IgD-negative memory B cell (primary cell): ENCODE results near the gene IFITM10. TPM values are rescaled to one million over a fixed set of nuclear protein-coding genes. Genes with fewer than 3 reads are reported as not detected.
"Not testable (repeated sequence)": the region's sequence is repeated elsewhere in the genome, so short reads cannot be mapped to it uniquely, and the experiment has no call there.

Experiments
- H3K27ac Mint-ChIP-seq, 3 donors: one replicate each; pipeline ENCODE4 v1.8.0; 2020 to 2022; ENCODE audit warnings: mild to moderate bottlenecking in 3 of 3, mixed read lengths in 3 of 3, moderate library complexity in 1 of 3
- H3K27me3 Mint-ChIP-seq: one replicate; pipeline ENCODE4 v1.8.0; 2021; ENCODE audit warnings: mixed read lengths
- H3K36me3 Mint-ChIP-seq: one replicate; pipeline ENCODE4 v1.8.0; 2020; ENCODE audit warnings: mild to moderate bottlenecking, mixed read lengths
- H3K4me1 Mint-ChIP-seq, 3 donors: one replicate each; pipeline ENCODE4 v1.8.0; 2020 to 2022; ENCODE audit warnings: mixed read lengths in 3 of 3, mild to moderate bottlenecking in 1 of 3
- H3K4me3 Mint-ChIP-seq, 4 donors: one replicate each; pipeline ENCODE4 v1.8.0; 2020 to 2022; ENCODE audit warnings: mild to moderate bottlenecking in 4 of 4, mixed read lengths in 4 of 4, moderate library complexity in 3 of 4
- H3K9me3 Mint-ChIP-seq, 3 donors: one replicate each; pipeline ENCODE4 v1.8.0; 2020 to 2021; ENCODE audit warnings: mixed read lengths in 3 of 3, mild to moderate bottlenecking in 1 of 3
- polyA plus RNA-seq: library from polyadenylated mRNA; unstranded; fragments of 300-500 nt; fragmentation: Illumina TruSeq; gene quantifications from one replicate; pipeline ENCODE4 v1.2.3, GENCODE V29; 2021

Gene IFITM10
- polyA plus RNA-seq, 1 donor from 2014 or later: 0.06 TPM

- H3K9me3 Mint-ChIP-seq: no peaks in the 10 kb centered on the region
- no peaks in the 10 kb centered on the region for H3K36me3 Mint-ChIP-seq
- H3K27me3 Mint-ChIP-seq: peaks cover 16% of the 10 kb centered on the region
- H3K4me3 Mint-ChIP-seq: peak overlapping the region in 1 of 4 donors; percentile 74
- H3K27ac Mint-ChIP-seq: no peak overlapping the region
- peaks cover 0 to 5% (median 4%) of the 10 kb centered on the region in 3 donors for H3K4me1 Mint-ChIP-seq
These were observed 21.3 kb upstream of the IFITM10 start for GRCh38 chr11:1771700-1772099.

GRCh38 chr11:1771273-1771672 lies 20.9 kb upstream of the IFITM10 start:
- Mint-ChIP-seq H3K4me3 (no peak overlapping the region), H3K27me3 (peaks cover 16% of the 10 kb centered on the region), H3K9me3 (no peaks in the 10 kb centered on the region), H3K36me3 (no peaks in the 10 kb centered on the region), H3K27ac (peak overlapping the region in 1 of 3 donors; percentile 55), H3K4me1 (peaks cover 0 to 5% (median 4%) of the 10 kb centered on the region in 3 donors)

DNA sequence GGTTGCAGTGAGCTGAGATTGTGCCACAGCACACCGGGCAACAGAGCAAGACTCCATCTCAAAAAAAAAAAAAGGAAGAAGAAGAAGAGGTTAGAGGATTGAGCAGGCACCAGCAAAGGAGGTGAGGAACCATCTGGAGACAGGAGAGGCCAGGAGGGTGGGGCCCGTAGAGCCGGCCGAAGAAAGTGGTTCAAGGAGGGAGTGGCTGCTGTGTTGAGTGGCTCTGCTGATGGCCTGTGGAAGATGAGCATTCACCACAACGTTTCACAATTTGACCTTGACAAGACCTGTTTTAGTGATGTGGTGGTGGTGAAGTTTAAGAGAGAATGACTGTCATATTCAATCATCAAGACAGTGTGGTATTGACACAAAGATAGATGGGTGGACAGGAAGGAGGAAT lies 20.1 kb upstream of the IFITM10 start:
- peaks cover 0 to 5% (median 4%) of the 10 kb centered on the region in 3 donors for H3K4me1 Mint-ChIP-seq
- H3K9me3 Mint-ChIP-seq: no peaks in the 10 kb centered on the region
- no peaks in the 10 kb centered on the region for H3K36me3 Mint-ChIP-seq
- H3K4me3 Mint-ChIP-seq: peak overlapping the region in 1 of 4 donors; percentile 49
- peak overlapping the region in 1 of 3 donors; percentile 55 for H3K27ac Mint-ChIP-seq
- H3K27me3 Mint-ChIP-seq: peaks cover 16% of the 10 kb centered on the region

DNA sequence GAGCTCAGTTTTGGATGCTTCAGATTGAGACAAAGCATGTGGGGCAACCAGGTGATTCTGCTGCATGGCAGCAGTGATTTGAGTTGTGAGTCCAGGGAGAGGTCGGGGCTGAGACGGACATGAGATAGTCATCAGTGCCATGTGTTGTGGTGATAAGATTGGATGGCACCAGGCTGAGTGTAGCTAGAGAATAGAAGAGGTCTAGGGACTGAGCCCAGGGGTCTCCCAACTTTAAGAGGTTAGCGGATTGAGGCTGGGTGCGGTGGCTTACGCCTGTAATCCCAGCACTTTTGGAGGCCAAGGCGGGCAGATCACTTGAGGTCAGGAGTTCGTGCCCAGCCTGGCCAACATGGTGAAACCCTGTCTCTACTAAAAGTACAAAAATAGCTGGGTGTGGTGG lies 19.7 kb upstream of the IFITM10 start:
- Mint-ChIP-seq H3K9me3 (no peaks in the 10 kb centered on the region), H3K4me3 (no peak overlapping the region), H3K36me3 (no peaks in the 10 kb centered on the region), H3K27me3 (peaks cover 16% of the 10 kb centered on the region), H3K27ac (no peak overlapping the region), H3K4me1 (peaks cover 0 to 5% (median 4%) of the 10 kb centered on the region in 3 donors)

DNA sequence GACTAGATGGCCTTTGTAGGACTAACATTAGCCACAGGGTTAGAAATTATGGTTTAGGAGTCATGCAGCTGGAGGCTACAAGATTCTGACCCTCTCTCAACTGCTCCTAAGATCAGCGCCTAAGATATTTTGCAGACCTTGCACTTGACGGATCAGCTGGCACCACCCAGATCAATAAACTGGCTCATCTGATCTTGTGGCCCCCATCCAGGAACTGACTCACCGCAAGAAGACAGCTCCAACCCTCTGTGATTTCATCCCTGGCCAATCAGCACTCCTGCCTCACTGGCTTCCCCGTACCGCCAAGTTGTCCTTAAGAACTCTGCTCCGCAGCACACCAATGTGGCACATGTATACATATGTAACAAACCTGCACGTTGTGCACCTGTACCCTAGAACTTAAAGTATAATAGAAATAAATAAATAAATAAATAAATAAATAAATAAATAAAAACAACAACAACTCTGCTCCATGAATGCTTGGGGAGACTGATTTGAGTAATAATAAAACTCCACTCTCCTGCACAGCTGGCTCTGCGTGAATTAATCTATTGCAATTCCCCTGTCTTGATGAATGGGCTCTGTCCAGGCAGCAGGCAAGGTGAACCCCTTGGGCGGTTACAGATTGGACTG lies 19.0 kb upstream of the IFITM10 start:
- not testable (repeated sequence) for H3K27ac Mint-ChIP-seq, H3K4me1 Mint-ChIP-seq, H3K4me3 Mint-ChIP-seq, H3K9me3 Mint-ChIP-seq, H3K36me3 Mint-ChIP-seq
- H3K27me3 Mint-ChIP-seq: peaks cover 16% of the 10 kb centered on the region

DNA sequence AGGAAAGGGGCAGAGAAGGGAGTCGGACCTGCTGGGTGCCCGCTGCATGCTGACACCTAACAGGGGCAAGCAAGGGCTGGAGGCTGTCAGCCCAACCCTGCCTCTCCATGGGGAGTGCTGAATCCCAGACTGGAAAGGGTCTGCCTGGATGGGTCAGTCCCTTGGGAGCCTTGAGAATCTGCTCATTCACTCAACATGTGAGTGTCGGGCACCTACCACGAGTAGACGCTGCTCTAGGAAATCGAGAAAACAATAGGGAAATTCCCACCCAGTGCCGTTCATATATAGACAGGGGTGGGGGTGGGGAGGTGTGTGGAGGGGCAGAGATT lies 17.7 kb upstream of the IFITM10 start:
- H3K27me3 Mint-ChIP-seq: peaks cover 7% of the 10 kb centered on the region
- H3K36me3 Mint-ChIP-seq: no peaks in the 10 kb centered on the region
- no peaks in the 10 kb centered on the region for H3K9me3 Mint-ChIP-seq
- peaks cover 0 to 6% (median 2%) of the 10 kb centered on the region in 3 donors for H3K4me1 Mint-ChIP-seq
- no peak overlapping the region for H3K27ac Mint-ChIP-seq
- H3K4me3 Mint-ChIP-seq: no peak overlapping the region

GRCh38 chr11:1767399-1768140 lies 17.2 kb upstream of the IFITM10 start:
- Mint-ChIP-seq H3K27ac (no peak overlapping the region), H3K4me1 (peaks cover 0 to 7% (median 2%) of the 10 kb centered on the region in 3 donors), H3K4me3 (no peak overlapping the region), H3K27me3 (peaks cover 7% of the 10 kb centered on the region), H3K9me3 (no peaks in the 10 kb centered on the region), H3K36me3 (no peaks in the 10 kb centered on the region)

GRCh38 chr11:1766719-1767398 lies 16.5 kb upstream of the IFITM10 start:
- no peaks in the 10 kb centered on the region for H3K9me3 Mint-ChIP-seq
- no peaks in the 10 kb centered on the region for H3K36me3 Mint-ChIP-seq
- peaks cover 0 to 8% (median 6%) of the 10 kb centered on the region in 3 donors for H3K4me1 Mint-ChIP-seq
- H3K27ac Mint-ChIP-seq: no peak overlapping the region
- peaks cover 3% of the 10 kb centered on the region for H3K27me3 Mint-ChIP-seq
- no peak overlapping the region for H3K4me3 Mint-ChIP-seq

DNA sequence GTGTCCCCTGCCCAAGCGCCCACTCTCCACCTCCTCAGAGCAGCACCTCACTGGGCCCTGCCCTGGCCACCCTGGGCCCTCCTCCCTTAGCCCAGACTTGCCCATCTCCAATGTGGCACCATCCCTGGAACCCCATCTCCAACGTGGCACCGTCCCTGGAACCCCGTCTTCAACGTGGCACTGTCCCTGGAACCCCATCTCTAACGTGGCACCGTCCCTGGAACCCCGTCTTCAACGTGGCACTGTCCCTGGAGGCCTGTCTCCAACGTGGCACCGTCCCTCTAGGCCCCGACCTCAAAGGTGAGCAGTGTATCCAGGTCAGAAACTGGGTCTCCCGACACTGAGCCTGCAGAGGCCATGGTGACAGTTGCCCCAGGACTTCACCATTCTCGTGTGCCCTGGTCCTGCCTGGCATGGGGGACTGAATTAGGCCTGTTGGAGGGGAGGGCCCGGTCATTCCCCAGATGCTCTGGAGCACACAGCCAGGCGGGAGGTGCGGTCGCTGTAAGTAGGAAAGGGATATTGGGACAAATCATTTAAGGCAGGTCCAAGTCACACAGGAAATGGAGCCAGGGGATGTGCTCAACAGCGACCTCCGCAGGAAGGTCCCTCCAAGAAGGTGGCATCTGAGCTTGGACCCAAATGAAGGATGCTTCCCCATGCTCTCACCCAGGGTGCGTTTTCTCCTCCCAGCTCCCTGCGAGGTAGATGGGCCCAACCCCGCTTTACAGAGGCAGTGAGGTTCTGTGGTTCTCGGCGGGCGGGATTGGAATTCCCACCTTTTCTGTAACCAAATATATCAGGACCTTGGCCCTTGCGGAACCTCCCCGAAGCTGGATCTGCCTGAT lies 15.7 kb upstream of the IFITM10 start:
- Mint-ChIP-seq H3K4me1 (peaks cover 0 to 9% (median 6%) of the 10 kb centered on the region in 3 donors), H3K9me3 (no peaks in the 10 kb centered on the region), H3K4me3 (peak overlapping the region in 1 of 4 donors; percentile 43), H3K36me3 (no peaks in the 10 kb centered on the region), H3K27me3 (peaks cover 2% of the 10 kb centered on the region), H3K27ac (no peak overlapping the region)

DNA sequence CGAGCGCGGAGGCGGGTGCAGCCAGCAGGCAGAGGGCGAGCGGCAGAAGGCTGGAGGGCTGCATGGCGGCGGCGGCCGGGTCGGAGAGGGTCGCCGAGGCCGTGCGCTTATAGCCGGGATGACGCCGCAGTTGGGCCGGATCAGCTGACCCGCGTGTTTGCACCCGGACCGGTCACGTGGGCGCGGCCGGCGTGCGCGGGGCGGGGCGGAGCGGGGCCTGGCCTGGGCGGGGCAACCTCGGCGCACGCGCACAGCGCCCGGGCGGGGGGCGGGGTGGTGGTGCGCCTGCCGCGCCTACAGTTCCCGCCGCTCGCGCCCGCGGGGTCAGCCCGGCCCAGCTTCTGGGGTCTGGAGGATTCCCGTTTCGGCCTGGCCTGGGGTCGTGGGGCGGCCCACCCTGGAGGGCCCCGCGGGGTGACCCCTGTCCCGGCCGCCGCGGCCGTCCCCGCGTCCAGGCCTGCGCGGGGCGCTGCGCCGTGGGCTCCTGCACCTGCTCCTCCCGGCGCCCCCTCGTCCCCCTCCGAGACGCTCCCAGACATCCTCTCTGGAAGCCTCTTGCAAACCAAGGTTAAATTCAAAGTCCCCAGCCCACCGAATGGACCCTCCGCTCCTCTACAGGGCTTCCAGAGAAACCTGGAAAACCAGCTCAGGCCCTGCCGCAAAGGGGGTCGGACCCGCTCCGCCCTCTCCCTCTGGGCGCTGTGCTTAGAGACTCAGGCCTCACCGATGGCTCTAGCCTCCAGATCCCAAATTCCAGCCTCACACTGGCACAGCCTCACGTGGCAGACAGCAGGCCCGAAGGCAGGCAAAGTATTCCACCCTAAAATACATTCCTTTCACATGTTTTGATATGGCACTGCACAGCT lies 13.6 kb upstream of the IFITM10 start, which contains the start of gene CTSD:
TSS of gene CTSD (minus strand) at position 132 of the 866 bp plus-strand sequence. CDS start at position 64, 68 bp downstream.
- Mint-ChIP-seq H3K27ac (peak within 1 kb of the TSS; percentile 82 to 92 (median 85)), H3K4me1 (peaks cover 0 to 9% (median 6%) of the 10 kb centered on the region in 3 donors), H3K27me3 (no peaks in the 10 kb centered on the region), H3K4me3 (peak within 1 kb of the TSS; percentile 88 to 96 (median 92)), H3K36me3 (no peaks in the 10 kb centered on the region), H3K9me3 (no peaks in the 10 kb centered on the region)

- Mint-ChIP-seq H3K4me1 (peaks cover 0 to 9% (median 6%) of the 10 kb centered on the region in 3 donors), H3K27ac (no peak overlapping the region), H3K4me3 (peak overlapping the region; percentile 29 to 86 (median 73)), H3K27me3 (no peaks in the 10 kb centered on the region), H3K36me3 (peaks cover 2% of the 10 kb centered on the region), H3K9me3 (no peaks in the 10 kb centered on the region)
These were observed 13.0 kb upstream of the IFITM10 start for GRCh38 chr11:1763336-1763795.

DNA sequence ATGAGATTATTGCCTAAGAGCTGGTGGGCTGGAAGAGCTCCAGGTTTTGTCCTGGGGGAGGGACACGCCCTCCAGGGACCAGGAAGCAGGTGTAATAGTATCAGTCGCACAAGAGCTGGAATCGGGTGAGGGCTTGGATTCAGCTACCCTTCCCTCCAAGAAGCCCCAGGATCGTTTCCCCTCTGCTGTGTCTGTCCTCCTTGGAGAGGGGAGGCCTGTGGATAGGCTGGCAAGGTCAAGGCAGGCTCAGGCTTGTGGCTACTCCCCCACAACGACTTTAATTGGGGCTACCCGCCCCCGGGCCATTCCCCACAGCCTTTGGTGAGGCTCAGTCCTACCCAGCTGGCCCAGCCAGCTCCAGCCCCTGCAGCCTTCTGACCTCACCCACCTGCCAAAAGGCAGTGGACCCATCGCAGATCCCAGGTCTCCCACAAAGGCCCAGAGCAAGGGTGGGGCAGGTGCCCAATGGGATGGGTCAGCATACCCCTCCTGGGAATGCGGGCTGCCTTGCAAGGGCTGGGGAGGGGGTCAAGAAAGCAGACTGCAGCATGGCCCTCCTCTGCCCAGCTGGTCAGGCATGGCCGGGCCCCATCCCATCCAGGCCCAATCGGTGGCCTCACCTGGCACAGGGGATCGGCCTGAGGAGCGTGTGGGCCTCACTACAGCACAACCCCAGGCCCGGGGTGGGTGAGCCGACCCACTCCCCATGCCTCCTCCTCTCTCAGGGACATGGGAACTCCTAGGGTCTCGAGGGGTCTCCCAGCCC lies 12.3 kb upstream of the IFITM10 start:
- H3K36me3 Mint-ChIP-seq: peaks cover 2% of the 10 kb centered on the region
- no peaks in the 10 kb centered on the region for H3K27me3 Mint-ChIP-seq
- H3K27ac Mint-ChIP-seq: peak overlapping the region in 2 of 3 donors; percentile 65 to 88
- H3K9me3 Mint-ChIP-seq: no peaks in the 10 kb centered on the region
- peaks cover 0 to 9% (median 6%) of the 10 kb centered on the region in 3 donors for H3K4me1 Mint-ChIP-seq
- H3K4me3 Mint-ChIP-seq: peak overlapping the region; percentile 62 to 86 (median 83)

DNA sequence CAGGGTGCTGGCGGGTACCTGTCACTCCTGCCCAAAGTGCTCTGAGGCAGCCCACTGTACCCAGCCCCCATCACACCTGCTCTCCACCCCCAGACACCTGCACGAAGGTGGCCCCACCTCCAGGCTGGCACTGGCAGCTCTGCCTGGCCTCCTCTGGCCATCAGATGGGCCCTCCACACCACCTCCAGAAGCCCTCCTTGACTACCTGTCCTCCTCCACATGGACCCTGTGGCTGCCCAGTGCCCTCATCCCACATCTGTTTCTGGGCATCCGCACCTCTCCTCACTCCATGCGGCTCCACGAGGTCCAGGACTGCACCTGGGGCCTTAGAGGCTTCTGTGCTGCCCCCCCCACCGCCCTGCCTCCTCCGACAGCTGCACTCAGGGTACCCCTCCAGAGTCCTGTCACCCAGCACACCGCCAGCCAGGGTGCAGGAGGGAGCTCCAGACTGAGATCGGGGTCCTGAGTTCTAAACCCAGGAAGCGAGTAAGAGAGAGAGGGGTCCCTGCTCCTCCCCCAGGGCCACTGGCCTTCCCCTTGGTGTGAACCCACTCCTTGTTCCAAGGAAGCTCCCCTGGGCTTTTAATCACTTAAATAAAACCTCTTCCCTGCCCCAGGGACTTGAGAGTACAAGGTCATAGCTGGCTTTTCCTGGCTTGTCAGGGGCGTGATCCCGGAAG lies 11.6 kb upstream of the IFITM10 start:
- H3K9me3 Mint-ChIP-seq: no peaks in the 10 kb centered on the region
- H3K4me1 Mint-ChIP-seq: peaks cover 0 to 9% (median 6%) of the 10 kb centered on the region in 3 donors
- H3K36me3 Mint-ChIP-seq: peaks cover 2% of the 10 kb centered on the region
- H3K27me3 Mint-ChIP-seq: no peaks in the 10 kb centered on the region
- peak overlapping the region; percentile 52 to 86 (median 83) for H3K4me3 Mint-ChIP-seq
- peak overlapping the region; percentile 53 to 88 (median 65) for H3K27ac Mint-ChIP-seq
